Gastrocnemius medialis (tissue), 4 donors: ENCODE data around the gene TRIM36. TPM values are rescaled to one million over a fixed set of nuclear protein-coding genes. Genes with fewer than 3 reads are reported as not detected.

ENCODE experiments used
- ATAC-seq, 2 donors: fragments of 150-250 bp; one replicate each; pipeline ENCODE4 v1.9.1; 2016
- DNase-seq, 2 donors: peaks; one replicate each; pipeline ENCODE4 v3.0.0-alpha.2; 2019
- H3K27ac ChIP-seq, 4 donors: fragments of 200-600 bp; sonication (generic); 1 replicate in 1 of 4; 2 replicates in 3 of 4; pipeline ENCODE4 v1.5.1; 2016 to 2018; ENCODE audit warnings: mild to moderate bottlenecking in 2 of 4, moderate library complexity in 1 of 4
- H3K27me3 ChIP-seq, 3 donors: fragments of 200-600 bp; sonication (generic) in 2 of 3; 1 replicate in 1 of 3; 2 replicates in 2 of 3; pipeline versions ENCODE4 v1.5.1 to v1.6.0; 2016 to 2019; ENCODE audit warnings: mild to moderate bottlenecking in 1 of 3, moderate library complexity in 1 of 3
- H3K36me3 ChIP-seq, 2 donors: fragments of 200-600 bp; sonication (generic) in 1 of 2; one replicate each; pipeline ENCODE4 v1.5.1; 2017 to 2018
- H3K4me1 ChIP-seq, 2 donors: fragments of 200-600 bp; sonication (generic) in 1 of 2; one replicate each; pipeline ENCODE4 v1.5.1; 2016 to 2017; ENCODE audit warnings: mild to moderate bottlenecking in 2 of 2
- H3K4me3 ChIP-seq, 4 donors: fragments of 200-600 bp; sonication (generic) in 3 of 4; 1 replicate in 1 of 4; 2 replicates in 3 of 4; pipeline ENCODE4 v1.5.1; 2016 to 2019; ENCODE audit warnings: mild to moderate bottlenecking in 2 of 4
- H3K9me3 ChIP-seq, 3 donors: fragments of 200-600 bp; sonication (generic) in 2 of 3; 1 replicate in 1 of 3; 2 replicates in 2 of 3; pipeline ENCODE4 v1.5.1; 2016 to 2019
- POLR2A ChIP-seq, 2 donors: fragments of 450-650 bp; IDR thresholded peaks; one replicate each; pipeline ENCODE4 v1.6.1; 2017; ENCODE audit warnings: antibody characterized with exemption in 2 of 2, mild to moderate bottlenecking in 2 of 2, moderate library complexity in 2 of 2
- in situ Hi-C, 4 donors: fragments of 200-750 bp; cut with MboI; loops; one replicate each; pipeline versions ENCODE4 v1.15.0 to v1.8.0; 2017; ENCODE audit warnings: low sequenced_read_pairs in 4 of 4
- intact Hi-C: fragments of 100-400 bp; cut with DNase I; formaldehyde crosslinking; loops from one replicate; pipeline ENCODE4 v1.15.1; 2023; ENCODE audit warnings: low total_unique reads
- total RNA-seq, 4 donors: library from RNA; depleted of rRNA; stranded (reverse); fragments of >200 nt; gene quantifications; one replicate each; pipeline versions ENCODE4 v1.1.0 to v1.2.3, GENCODE V29; 2016
- TF ChIP-seq, protein P1 (sequence below), 5 experiments: fragments of 450-650 bp in 3 of 5; fragments of 200-600 bp in 2 of 5; sonication (generic) in 2 of 5; IDR thresholded peaks in 4 of 5; conservative IDR thresholded peaks in 1 of 5; 1 replicate in 4 of 5; 2 replicates in 1 of 5; pipeline ENCODE4 v1.5.1; 2016 to 2019; ENCODE audit warnings: antibody characterized with exemption in 5 of 5, mild to moderate bottlenecking in 3 of 5, moderate library complexity in 3 of 5

The TRIM36 gene
- total RNA-seq, 4 donors from 2014 or later = 0.05 to 0.92 (median 0.53) TPM

DNA sequence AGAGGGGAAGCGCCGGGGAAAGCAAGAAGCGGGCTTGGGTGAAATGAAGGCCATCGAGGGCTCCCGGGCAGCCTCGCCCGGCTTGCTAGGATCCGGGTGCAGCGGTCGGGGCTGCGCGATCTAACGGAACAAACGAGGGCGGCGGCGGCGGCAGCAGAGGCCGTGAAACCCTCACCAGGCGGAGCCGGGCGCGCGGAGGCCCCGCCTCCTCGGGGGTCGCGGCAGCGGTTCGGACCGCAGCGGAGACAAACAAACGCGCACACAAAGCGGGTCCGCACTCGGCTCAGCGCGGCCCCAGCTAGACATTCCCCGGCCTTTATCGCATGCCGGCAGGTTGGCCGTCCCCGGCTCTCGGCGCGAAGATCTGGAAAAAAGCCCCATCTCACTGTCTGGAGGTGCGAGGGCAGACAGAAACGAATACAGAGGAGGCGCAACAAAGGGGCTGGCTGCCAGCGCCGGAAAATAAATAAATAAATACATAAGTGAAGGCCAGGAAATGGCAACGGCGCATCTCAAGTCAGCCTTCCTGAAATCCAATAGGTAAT, 10.5 kb upstream of the TRIM36 start:
- DNase-seq (no peak), ATAC-seq (peak in 1 of 2 donors; percentile 44)
- Histone ChIP-seq H3K36me3 (no peaks in the 10 kb centered on the region), H3K4me1 (peaks cover 4 to 10% of the 10 kb centered on the region in 2 donors), H3K4me3 (peak overlapping the region; percentile 52 to 68 (median 55)), H3K27me3 (peaks cover 51 to 73% (median 67%) of the 10 kb centered on the region in 3 donors), H3K9me3 (no peaks in the 10 kb centered on the region), H3K27ac (no peak overlapping the region)
- in situ Hi-C loops = no loop called here
- intact Hi-C loops = no loop called here
- no peak for TF ChIP-seq POLR2A (IDR thresholded peaks at IDR 0.05)
- TF ChIP-seq, protein P1, sequence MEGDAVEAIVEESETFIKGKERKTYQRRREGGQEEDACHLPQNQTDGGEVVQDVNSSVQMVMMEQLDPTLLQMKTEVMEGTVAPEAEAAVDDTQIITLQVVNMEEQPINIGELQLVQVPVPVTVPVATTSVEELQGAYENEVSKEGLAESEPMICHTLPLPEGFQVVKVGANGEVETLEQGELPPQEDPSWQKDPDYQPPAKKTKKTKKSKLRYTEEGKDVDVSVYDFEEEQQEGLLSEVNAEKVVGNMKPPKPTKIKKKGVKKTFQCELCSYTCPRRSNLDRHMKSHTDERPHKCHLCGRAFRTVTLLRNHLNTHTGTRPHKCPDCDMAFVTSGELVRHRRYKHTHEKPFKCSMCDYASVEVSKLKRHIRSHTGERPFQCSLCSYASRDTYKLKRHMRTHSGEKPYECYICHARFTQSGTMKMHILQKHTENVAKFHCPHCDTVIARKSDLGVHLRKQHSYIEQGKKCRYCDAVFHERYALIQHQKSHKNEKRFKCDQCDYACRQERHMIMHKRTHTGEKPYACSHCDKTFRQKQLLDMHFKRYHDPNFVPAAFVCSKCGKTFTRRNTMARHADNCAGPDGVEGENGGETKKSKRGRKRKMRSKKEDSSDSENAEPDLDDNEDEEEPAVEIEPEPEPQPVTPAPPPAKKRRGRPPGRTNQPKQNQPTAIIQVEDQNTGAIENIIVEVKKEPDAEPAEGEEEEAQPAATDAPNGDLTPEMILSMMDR (IDR thresholded peaks at IDR 0.05 in 4 of 5, conservative IDR thresholded peaks at IDR 0.05 in 1 of 5) = no peak

DNA sequence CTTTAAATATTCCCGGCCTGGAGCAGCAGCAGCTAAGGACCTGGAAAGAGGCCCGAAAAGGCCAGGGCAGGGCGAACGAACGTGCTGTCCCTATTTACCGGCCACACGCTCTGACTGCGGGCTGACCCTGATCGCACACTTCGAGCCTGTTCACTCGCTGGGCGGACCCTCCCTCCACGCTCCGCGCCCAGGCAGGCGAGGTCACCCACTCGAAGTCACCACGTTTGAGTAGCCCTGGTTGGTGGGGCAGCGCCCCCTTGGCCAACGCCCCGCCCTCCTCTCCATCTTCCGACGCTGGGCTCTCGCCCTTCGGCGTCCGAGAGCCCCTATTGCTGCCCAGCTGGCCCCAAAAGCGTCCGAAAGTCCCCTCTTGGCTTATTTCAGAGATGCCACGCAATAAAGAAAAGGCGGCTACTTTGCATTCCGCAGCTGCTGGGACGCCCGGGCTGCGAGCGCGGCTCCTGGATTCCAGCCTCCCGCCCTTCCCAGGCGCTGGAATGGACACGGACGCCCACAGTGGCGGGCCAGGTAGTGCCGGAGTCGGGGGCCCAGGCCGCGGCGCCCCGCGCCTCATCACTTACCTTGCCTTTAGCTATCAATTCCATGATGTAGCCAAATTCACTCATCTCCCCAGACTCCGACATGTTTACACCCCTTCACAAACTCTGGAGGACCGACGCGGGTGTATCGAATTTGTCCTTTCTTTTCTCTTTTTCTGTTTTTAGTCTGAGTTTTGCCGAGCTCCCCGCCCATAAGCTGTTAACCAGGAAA, 9.9 kb upstream of the TRIM36 start:
- DNase-seq (no peak), ATAC-seq (peak in 1 of 2 donors; percentile 23)
- intact Hi-C loops = no loop called here
- Histone ChIP-seq H3K27ac (no peak overlapping the region), H3K4me1 (peaks cover 4 to 10% of the 10 kb centered on the region in 2 donors), H3K36me3 (no peaks in the 10 kb centered on the region), H3K9me3 (no peaks in the 10 kb centered on the region), H3K27me3 (peaks cover 51 to 69% (median 62%) of the 10 kb centered on the region in 3 donors), H3K4me3 (peak overlapping the region; percentile 52 to 68 (median 55))
- no peak for TF ChIP-seq POLR2A (IDR thresholded peaks at IDR 0.05)
- TF ChIP-seq, protein P1 (IDR thresholded peaks at IDR 0.05 in 4 of 5, conservative IDR thresholded peaks at IDR 0.05 in 1 of 5) = no peak
- in situ Hi-C loops = no loop called here

DNA sequence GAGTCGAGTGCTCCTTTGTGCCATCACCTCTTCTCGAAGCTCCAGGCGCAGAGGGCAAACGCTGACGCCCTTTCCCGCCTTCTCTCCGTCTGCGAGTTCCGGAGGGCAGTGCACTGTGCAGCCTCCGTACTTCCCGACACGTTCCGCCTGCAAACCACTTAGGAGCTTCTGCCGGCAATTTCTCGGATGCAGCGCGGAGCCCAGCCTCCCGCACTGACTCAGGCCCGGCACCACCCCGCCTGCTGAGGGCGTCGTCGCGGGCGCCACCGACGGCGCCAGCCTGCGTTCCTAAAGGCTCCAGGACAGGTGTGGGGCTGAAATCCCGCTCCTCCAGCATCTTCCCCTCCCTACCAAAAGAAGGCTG, 9.3 kb upstream of the TRIM36 start:
- H3K9me3 ChIP-seq = no peaks in the 10 kb centered on the region
- peak overlapping the region in 2 of 4 donors; percentile 55 to 68 for H3K4me3 ChIP-seq
- H3K4me1 ChIP-seq = peaks cover 4 to 10% of the 10 kb centered on the region in 2 donors
- H3K27me3 ChIP-seq = peaks cover 51 to 63% (median 56%) of the 10 kb centered on the region in 3 donors
- DNase-seq (no peak), ATAC-seq (no peak)
- H3K36me3 ChIP-seq = no peaks in the 10 kb centered on the region
- TF ChIP-seq POLR2A (IDR thresholded peaks at IDR 0.05) = no peak
- TF ChIP-seq, protein P1 (IDR thresholded peaks at IDR 0.05 in 4 of 5, conservative IDR thresholded peaks at IDR 0.05 in 1 of 5) = no peak
- in situ Hi-C loops = no loop called here
- no peak overlapping the region for H3K27ac ChIP-seq
- intact Hi-C loops = no loop called here

DNA sequence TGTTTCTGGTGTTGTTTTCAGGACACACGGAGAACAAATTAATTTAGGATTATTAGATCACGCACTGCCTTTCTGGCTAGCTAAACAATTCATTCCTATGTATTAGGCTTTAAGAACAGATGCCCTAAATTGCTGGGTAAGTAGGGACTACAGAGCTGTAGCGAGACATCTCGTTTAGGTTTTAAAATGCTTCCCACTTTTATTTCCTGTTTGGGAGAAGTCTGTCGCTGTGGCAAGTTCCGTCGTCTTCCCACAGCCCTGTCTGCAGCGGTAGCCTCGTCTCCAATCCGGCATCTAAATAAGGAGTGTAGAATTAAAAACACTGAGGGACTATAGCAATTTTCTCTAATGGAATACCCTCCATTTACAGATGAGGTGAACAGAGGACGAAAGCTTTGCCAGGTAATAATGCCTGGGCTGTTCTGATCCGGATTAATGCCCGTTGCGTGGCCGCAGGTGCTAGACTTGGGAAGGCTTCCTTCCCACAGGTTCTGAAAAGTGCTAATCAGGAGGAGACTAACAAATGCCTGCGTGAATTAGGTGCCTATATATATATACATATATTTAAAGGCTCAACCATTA, 1.3 kb upstream of the TRIM36 start:
- Histone ChIP-seq H3K4me1 (peaks cover 8 to 13% of the 10 kb centered on the region in 2 donors), H3K27ac (no peak overlapping the region), H3K36me3 (no peaks in the 10 kb centered on the region), H3K4me3 (peak overlapping the region; percentile 69 to 98 (median 76)), H3K27me3 (peaks cover 22 to 29% (median 25%) of the 10 kb centered on the region in 3 donors), H3K9me3 (no peaks in the 10 kb centered on the region)
- TF ChIP-seq POLR2A (IDR thresholded peaks at IDR 0.05) = no peak
- TF ChIP-seq, protein P1 (IDR thresholded peaks at IDR 0.05 in 4 of 5, conservative IDR thresholded peaks at IDR 0.05 in 1 of 5) = no peak
- intact Hi-C loops = no loop called here
- DNase-seq (no peak), ATAC-seq (no peak)
- in situ Hi-C loops = no loop called here
